HEK293T (cell line): ENCODE results near the gene BTN1A1.

ENCODE experiments used
- CTCF ChIA-PET: fragments of 350-600 bp; formaldehyde crosslinking; extraction: SDS; loops from one replicate; lab custom pipeline; 2021; ENCODE audit warnings: antibody characterized with exemption, inconsistent platforms; lab: Yijun Ruan, JAX
- POLR2A ChIA-PET: fragments of 350-600 bp; formaldehyde crosslinking; extraction: SDS; loops from one replicate; lab custom pipeline; 2020; ENCODE audit warnings: antibody characterized with exemption, inconsistent platforms; lab: Yijun Ruan, JAX
- DNase-seq: peaks from one replicate; pipeline ENCODE4 v3.0.0; 2012; ENCODE audit warnings: mixed read lengths; ENCODE audit errors: extremely low spot score
- ARNT ChIP-seq: fragments of 450-650 bp; IDR thresholded peaks from 2 replicates; pipeline ENCODE4 v1.6.1; 2017; ENCODE audit warnings: mild to moderate bottlenecking
- BHLHE40 ChIP-seq: fragments of 450-650 bp; IDR thresholded peaks from 2 replicates; pipeline ENCODE4 v1.6.1; 2016; ENCODE audit warnings: mild to moderate bottlenecking, moderate library complexity, borderline replicate concordance
- CTBP1 ChIP-seq: fragments of 450-650 bp; IDR thresholded peaks from 2 replicates; pipeline ENCODE4 v1.6.1; 2016; ENCODE audit warnings: borderline replicate concordance
- ELF4 ChIP-seq: fragments of 450-650 bp; IDR thresholded peaks from 2 replicates; pipeline ENCODE4 v1.6.1; 2017; ENCODE audit warnings: antibody characterized with exemption
- FOXA1 ChIP-seq: fragments of 450-650 bp; IDR thresholded peaks from 2 replicates; pipeline ENCODE4 v1.6.1; 2016; ENCODE audit warnings: mild to moderate bottlenecking
- FOXK2 ChIP-seq: fragments of 450-650 bp; IDR thresholded peaks from 2 replicates; pipeline ENCODE4 v1.6.1; 2016; ENCODE audit warnings: mild to moderate bottlenecking
- FOXM1 ChIP-seq: fragments of 450-650 bp; IDR thresholded peaks from 2 replicates; pipeline ENCODE4 v1.6.1; 2017; ENCODE audit warnings: mild to moderate bottlenecking, borderline replicate concordance
- HDGF ChIP-seq: fragments of 450-650 bp; IDR thresholded peaks from 2 replicates; pipeline ENCODE4 v1.6.1; 2017; ENCODE audit warnings: antibody characterized with exemption, borderline replicate concordance
- L3MBTL2 ChIP-seq: fragments of 450-650 bp; conservative IDR thresholded peaks from 2 replicates; pipeline ENCODE4 v1.6.1; 2016; ENCODE audit warnings: mild to moderate bottlenecking
- LEF1 ChIP-seq: fragments of 450-650 bp; IDR thresholded peaks from 2 replicates; pipeline ENCODE4 v1.6.1; 2017; ENCODE audit warnings: mild to moderate bottlenecking, borderline replicate concordance
- NFRKB ChIP-seq: fragments of 450-650 bp; IDR thresholded peaks from 2 replicates; pipeline ENCODE4 v1.6.1; 2016; ENCODE audit warnings: mild to moderate bottlenecking, moderate library complexity
- PKNOX1 ChIP-seq: fragments of 450-650 bp; IDR thresholded peaks from 2 replicates; pipeline ENCODE4 v1.6.1; 2016
- SP1 ChIP-seq: fragments of 450-650 bp; IDR thresholded peaks from 2 replicates; pipeline ENCODE4 v1.6.1; 2017
- SUZ12 ChIP-seq: fragments of 450-650 bp; IDR thresholded peaks from 2 replicates; pipeline ENCODE4 v1.6.1; 2016; ENCODE audit warnings: mild to moderate bottlenecking
- TARDBP ChIP-seq: fragments of 450-650 bp; IDR thresholded peaks from 2 replicates; pipeline ENCODE4 v1.6.1; 2016
- ZNF384 ChIP-seq: fragments of 450-650 bp; IDR thresholded peaks from 2 replicates; pipeline ENCODE4 v1.6.1; 2016

The BTN1A1 gene

GRCh38 chr6:26468829-26469228 is 31.3 kb upstream of the BTN1A1 start:
- no peak for DNase-seq
- POLR2A ChIA-PET = no interaction called here
- CTCF ChIA-PET = no interaction called here
- TF ChIP-seq PKNOX1 = no peak
- TF ChIP-seq TARDBP = no peak
- no peak for TF ChIP-seq ARNT
- TF ChIP-seq FOXK2 = no peak
- no peak for TF ChIP-seq ELF4
- no peak for TF ChIP-seq LEF1
- TF ChIP-seq CTBP1 = no peak
- no peak for TF ChIP-seq SP1
- no peak for TF ChIP-seq L3MBTL2
- no peak for TF ChIP-seq ZNF384
- no peak for TF ChIP-seq FOXM1
- no peak for TF ChIP-seq SUZ12
- no peak for TF ChIP-seq BHLHE40
- no peak for TF ChIP-seq FOXA1
- TF ChIP-seq HDGF = no peak
- TF ChIP-seq NFRKB = no peak

GRCh38 chr6:26470643-26471042 is 29.5 kb upstream of the BTN1A1 start:
- DNase-seq = no peak
- no peak for TF ChIP-seq FOXK2
- TF ChIP-seq CTBP1 = no peak
- no peak for TF ChIP-seq TARDBP
- no peak for TF ChIP-seq PKNOX1
- no peak for TF ChIP-seq ZNF384
- TF ChIP-seq LEF1 = no peak
- TF ChIP-seq FOXM1 = no peak
- no peak for TF ChIP-seq BHLHE40
- TF ChIP-seq L3MBTL2 = no peak
- TF ChIP-seq FOXA1 = no peak
- TF ChIP-seq SUZ12 = no peak
- TF ChIP-seq ELF4 = no peak
- no peak for TF ChIP-seq NFRKB
- no peak for TF ChIP-seq HDGF
- TF ChIP-seq ARNT = no peak
- TF ChIP-seq SP1 = no peak
- ChIA-PET POLR2A (interaction anchor here (1.1 kb wide), 1 partner anchor 315 kb away, joined by 3 read pairs; a partner anchor contains a TSS), CTCF (no interaction called here)

- no peak for DNase-seq
- ChIA-PET POLR2A (interaction anchor here (1.2 kb wide), 1 partner anchor 16 kb away, joined by 3 read pairs; no protein-coding TSS in a partner anchor), CTCF (no interaction called here)
- TF ChIP-seq SP1 = no peak
- TF ChIP-seq HDGF = no peak
Observed at GRCh38 chr6:26471970-26472369, 28.1 kb upstream of the BTN1A1 start.

GRCh38 chr6:26472549-26473290 is 27.4 kb upstream of the BTN1A1 start:
- no peak for TF ChIP-seq ARNT
- no peak for TF ChIP-seq FOXA1
- no peak for TF ChIP-seq HDGF
- TF ChIP-seq ZNF384 = no peak
- TF ChIP-seq SUZ12 = no peak
- TF ChIP-seq TARDBP = no peak
- no peak for TF ChIP-seq CTBP1
- TF ChIP-seq ELF4 = no peak
- TF ChIP-seq FOXK2 = no peak
- TF ChIP-seq LEF1 = no peak
- no peak for TF ChIP-seq PKNOX1
- TF ChIP-seq FOXM1 = no peak
- TF ChIP-seq SP1 = no peak
- TF ChIP-seq L3MBTL2 = no peak
- TF ChIP-seq BHLHE40 = no peak
- TF ChIP-seq NFRKB = no peak
- POLR2A ChIA-PET = interaction anchor here (1.2 to 1.7 kb wide), 2 partner anchors 11 to 17 kb away, joined by 3 to 7 read pairs; no protein-coding TSS in a partner anchor
- CTCF ChIA-PET = no interaction called here
- no peak for DNase-seq

- ChIA-PET POLR2A (interaction anchor here (0.7 to 1.7 kb wide), 9 partner anchors 11 to 131 kb away, joined by 3 to 10 read pairs (median 4); partner anchors contain the start of gene HMGN4), CTCF (no interaction called here)
- no peak for DNase-seq
- TF ChIP-seq CTBP1 (no peak), NFRKB (no peak), TARDBP (no peak), FOXK2 (no peak), ARNT (no peak), BHLHE40 (no peak), ZNF384 (no peak), LEF1 (no peak), SUZ12 (no peak), FOXA1 (no peak), L3MBTL2 (no peak)
Observed at GRCh38 chr6:26473429-26473757, 26.7 kb upstream of the BTN1A1 start.
